Muscle of leg (tissue), 11 donors: Measurements from ENCODE around the gene CPXM1. TPM values are rescaled to one million over a fixed set of nuclear protein-coding genes. Genes with fewer than 3 reads are reported as not detected.
"Not testable (repeated sequence)": the region's sequence is repeated elsewhere in the genome, so short reads cannot be mapped to it uniquely, and the experiment has no call there.

Source experiments
- DNase-seq: peaks from one replicate; pipeline ENCODE4 v3.0.0; 2013
- H3K27ac ChIP-seq: one replicate; pipeline ENCODE4 v1.5.1; 2013; ENCODE audit warnings: mild to moderate bottlenecking, low read length, control low read depth
- H3K27me3 ChIP-seq: one replicate; pipeline ENCODE4 v1.6.1; 2013; ENCODE audit warnings: low read length; ENCODE audit not compliant: control insufficient read depth, insufficient read depth
- H3K36me3 ChIP-seq: one replicate; pipeline ENCODE4 v1.6.1; 2013; ENCODE audit warnings: low read length; ENCODE audit not compliant: control insufficient read depth, insufficient read depth
- H3K4me1 ChIP-seq: one replicate; pipeline ENCODE4 v1.6.1; 2013; ENCODE audit warnings: low read length; ENCODE audit not compliant: control insufficient read depth, insufficient read depth
- H3K4me3 ChIP-seq: one replicate; pipeline ENCODE4 v1.5.1; 2013; ENCODE audit warnings: low read length, control low read depth
- H3K9me3 ChIP-seq: replicated peaks from 2 replicates; pipeline ENCODE4 v1.6.1; 2013; ENCODE audit warnings: low read depth, low read length; ENCODE audit not compliant: control insufficient read depth
- WGBS: methylation state at CpG from one replicate; pipeline ENCODE4 v1.1.5; 2013; ENCODE audit warnings: missing lambda C conversion rate; ENCODE audit not compliant: insufficient coverage; 5-methylcytosine and 5-hydroxymethylcytosine counted together
- polyA plus RNA-seq, 8 donors: library from polyadenylated mRNA; unstranded; fragments of 120-200 nt; gene quantifications; one replicate each; pipeline versions ENCODE4 v1.2.1 to v1.2.3, GENCODE V29; 2013; ENCODE audit warnings: inconsistent platforms in 1 of 8, low replicate concordance in 1 of 8; ENCODE audit not compliant: insufficient read length in 8 of 8, insufficient read depth in 1 of 8
- total RNA-seq: library from RNA; stranded (reverse); fragments of 120-200 nt; gene quantifications from one replicate; pipeline ENCODE4 v1.2.4, GENCODE V29; 2013

CPXM1 gene
- total and polyA plus RNA-seq, 9 donors: 41.5 to 83.9 (median 61.4) TPM

DNA sequence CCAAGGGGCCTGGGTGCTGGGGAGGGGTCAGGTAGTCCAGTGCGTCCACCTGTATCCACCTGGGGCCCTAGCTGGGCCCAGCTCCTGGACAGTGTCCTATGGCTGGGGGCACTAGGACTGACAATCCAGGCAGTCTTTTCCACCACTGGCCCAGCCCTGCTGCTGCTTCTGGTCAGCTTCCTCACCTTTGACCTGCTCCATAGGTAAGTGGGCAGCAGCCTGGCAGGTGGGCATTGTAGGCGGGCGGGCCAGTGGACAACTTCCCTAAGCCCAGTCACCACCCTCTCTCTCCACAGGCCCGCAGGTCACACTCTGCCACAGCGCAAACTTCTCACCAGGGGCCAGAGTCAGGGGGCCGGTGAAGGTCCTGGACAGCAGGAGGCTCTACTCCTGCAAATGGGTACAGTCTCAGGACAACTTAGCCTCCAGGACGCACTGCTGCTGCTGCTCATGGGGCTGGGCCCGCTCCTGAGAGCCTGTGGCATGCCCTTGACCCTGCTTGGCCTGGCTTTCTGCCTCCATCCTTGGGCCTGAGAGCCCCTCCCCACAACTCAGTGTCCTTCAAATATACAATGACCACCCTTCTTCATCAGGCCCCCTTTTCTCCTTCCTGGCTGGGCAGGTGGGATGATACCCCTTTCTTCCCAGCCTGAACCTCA is 14.9 kb upstream of the CPXM1 start:
- DNase-seq: no peak
- Histone ChIP-seq H3K27me3 (peaks cover 13% of the 10 kb centered on the region), H3K9me3 (peaks cover 5% of the 10 kb centered on the region), H3K4me3 (no peak overlapping the region), H3K27ac (no peak overlapping the region), H3K4me1 (peaks cover 13% of the 10 kb centered on the region), H3K36me3 (no peaks in the 10 kb centered on the region)
- WGBS: 82% methylated on average over 7 of the region's 8 CpGs

DNA sequence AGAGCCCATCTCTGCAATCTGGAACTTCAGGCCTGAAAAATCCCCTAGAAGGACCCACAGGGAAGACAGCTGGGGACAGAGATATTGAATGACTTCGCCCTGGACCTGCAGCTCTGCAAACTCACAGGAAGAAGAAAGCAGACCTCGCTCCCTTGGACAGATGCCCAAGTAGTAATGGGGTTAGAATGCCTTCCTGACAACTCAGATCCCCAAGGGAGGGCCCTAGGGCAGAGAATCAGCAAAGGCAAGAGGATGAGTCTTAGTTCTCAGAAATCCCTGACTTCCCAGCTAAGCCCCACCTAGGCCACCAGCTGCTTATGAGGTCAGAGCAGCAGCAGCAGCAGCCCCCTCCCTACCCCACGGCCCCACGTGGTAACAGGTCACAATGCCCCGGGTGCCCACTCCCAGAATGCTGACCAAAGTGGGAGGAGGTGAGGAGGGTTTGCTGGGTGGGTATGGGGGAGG is 14.2 kb upstream of the CPXM1 start, which contains the start of gene C20orf141:
C20orf141 (plus strand) TSS at position 401 of the 465 bp plus-strand sequence. CDS start 198 bp downstream, outside the sequence.
- DNase-seq: peak; percentile 67
- Histone ChIP-seq H3K9me3 (peaks cover 5% of the 10 kb centered on the region), H3K36me3 (no peaks in the 10 kb centered on the region), H3K4me1 (peaks cover 11% of the 10 kb centered on the region), H3K4me3 (no peak within 1 kb of the TSS), H3K27ac (no peak within 1 kb of the TSS), H3K27me3 (peaks cover 12% of the 10 kb centered on the region)
- 33% methylated on average over 1 of the region's 5 CpGs for WGBS

DNA sequence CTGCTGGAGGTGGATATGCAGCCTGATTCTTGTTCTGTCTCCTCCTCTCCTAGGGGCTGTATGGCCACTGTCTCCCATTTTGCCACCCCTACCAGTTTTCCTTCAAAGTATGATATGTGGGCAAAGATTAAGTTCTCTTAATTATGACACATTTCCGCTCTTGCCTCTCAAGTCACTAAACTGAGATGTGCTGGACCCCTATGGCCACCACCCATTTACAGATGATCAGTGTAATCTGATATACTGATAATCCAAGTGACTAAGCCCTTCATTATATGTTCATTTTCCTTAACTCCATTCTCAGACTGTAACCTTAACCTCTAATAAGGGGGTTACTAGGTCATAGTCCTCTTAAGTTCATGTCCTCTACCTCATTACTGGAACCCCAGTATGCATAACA is 13.6 kb upstream of the CPXM1 start:
- WGBS: no CpG with 5 or more reads among the region's 1 CpG
- Histone ChIP-seq H3K27me3 (peaks cover 12% of the 10 kb centered on the region), H3K36me3 (no peaks in the 10 kb centered on the region), H3K4me1 (peaks cover 11% of the 10 kb centered on the region), H3K27ac (no peak overlapping the region), H3K9me3 (peaks cover 5% of the 10 kb centered on the region), H3K4me3 (no peak overlapping the region)
- DNase-seq: no peak

DNA sequence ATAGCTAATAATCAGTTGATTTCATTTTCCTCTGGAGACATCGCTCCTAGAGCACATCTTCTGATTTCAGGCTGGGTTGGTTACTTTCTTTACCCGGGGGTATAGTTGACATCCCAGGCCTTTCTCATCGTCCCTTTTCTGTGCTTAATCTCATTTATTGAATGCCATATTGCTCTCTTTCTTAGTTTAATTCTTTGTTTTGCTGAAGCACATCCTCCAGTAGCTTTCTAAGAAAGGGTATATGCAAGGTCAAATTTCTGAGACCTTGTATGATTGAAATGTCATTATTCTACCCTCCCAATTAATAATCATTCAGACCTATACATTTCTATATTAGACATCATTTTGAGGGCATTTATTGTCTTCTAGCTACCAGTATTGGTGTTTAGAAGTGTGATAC is 11.8 kb upstream of the CPXM1 start:
- Histone ChIP-seq H3K27ac (no peak overlapping the region), H3K36me3 (no peaks in the 10 kb centered on the region), H3K27me3 (peaks cover 18% of the 10 kb centered on the region), H3K4me1 (peaks cover 11% of the 10 kb centered on the region), H3K9me3 (peaks cover 5% of the 10 kb centered on the region), H3K4me3 (no peak overlapping the region)
- no peak for DNase-seq
- WGBS: 100% methylated on average over 1 of the region's 3 CpGs

DNA sequence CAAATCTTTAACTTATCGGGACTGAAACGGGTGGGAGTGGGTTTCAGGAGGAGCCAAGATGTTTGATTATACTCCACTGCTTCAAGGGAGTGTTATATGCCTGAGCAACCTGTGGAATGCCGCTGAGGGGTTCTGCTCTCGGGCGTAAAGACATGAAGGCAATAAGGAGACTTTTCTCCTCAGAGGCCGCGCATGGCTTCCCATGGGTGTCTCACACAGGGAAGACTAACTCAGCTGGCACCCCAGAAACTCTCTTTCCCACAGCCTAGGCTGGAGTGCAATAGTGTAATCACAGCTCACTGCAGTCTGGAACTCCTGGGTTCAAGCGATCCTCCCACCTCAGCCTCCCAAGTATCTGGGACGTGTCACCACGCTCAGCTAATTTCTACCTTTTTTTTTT is 9.3 kb upstream of the CPXM1 start:
- H3K4me1 ChIP-seq: peaks cover 8% of the 10 kb centered on the region
- H3K4me3 ChIP-seq: no peak overlapping the region
- no peak for DNase-seq
- no peaks in the 10 kb centered on the region for H3K36me3 ChIP-seq
- peaks cover 43% of the 10 kb centered on the region for H3K27me3 ChIP-seq
- peaks cover 5% of the 10 kb centered on the region for H3K9me3 ChIP-seq
- H3K27ac ChIP-seq: no peak overlapping the region
- WGBS: 100% methylated on average over 2 of the region's 10 CpGs

DNA sequence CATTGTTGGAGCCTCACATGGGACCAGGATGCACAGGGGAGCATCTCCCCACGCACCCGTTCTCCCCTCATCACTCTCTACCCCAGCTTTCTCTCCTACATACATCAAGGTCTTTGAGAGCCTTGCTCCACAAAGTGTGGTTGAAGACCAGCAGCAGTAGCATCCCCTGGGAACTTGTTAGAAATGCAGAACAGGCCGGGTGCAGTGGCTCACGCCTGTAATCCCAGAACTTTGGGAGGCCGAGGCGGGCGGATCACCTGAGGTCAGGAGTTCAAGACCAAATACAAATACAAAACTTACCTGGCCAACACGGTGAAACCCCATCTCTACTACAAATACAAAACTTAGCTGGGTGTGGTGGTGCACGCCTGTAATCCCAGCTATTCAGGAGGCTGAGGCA is 7.5 kb upstream of the CPXM1 start:
- 40% methylated on average over 2 of the region's 9 CpGs for WGBS

DNA sequence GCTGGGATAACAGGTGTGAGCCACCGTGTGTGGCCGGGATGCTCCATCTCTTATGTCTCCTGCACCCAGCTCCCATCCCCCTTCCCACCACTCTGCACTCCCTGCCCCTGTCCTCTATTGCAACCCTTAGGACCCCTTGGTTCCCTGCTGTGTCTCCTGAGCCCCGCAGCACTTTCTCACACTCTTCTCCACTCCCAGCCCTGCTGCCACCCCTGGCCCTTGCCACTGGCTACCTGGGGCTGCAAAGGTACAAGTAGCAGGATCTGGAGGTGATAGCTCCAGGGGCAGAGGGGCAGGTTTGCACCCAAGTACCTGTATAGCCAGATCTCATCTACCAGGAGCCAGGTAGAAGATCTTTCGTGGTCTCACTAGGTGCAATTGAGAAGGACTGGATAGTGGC is 6.6 kb upstream of the CPXM1 start:
- Histone ChIP-seq H3K4me1 (peaks cover 6% of the 10 kb centered on the region), H3K27ac (no peak overlapping the region), H3K4me3 (no peak overlapping the region), H3K9me3 (no peaks in the 10 kb centered on the region), H3K27me3 (peaks cover 64% of the 10 kb centered on the region), H3K36me3 (no peaks in the 10 kb centered on the region)
- WGBS: 88% methylated on average over 3 of the region's 4 CpGs
- no peak for DNase-seq

More for the DNA sequence above, 7.5 kb upstream of the CPXM1 start:
- H3K27ac ChIP-seq, H3K4me1 ChIP-seq, DNase-seq, H3K9me3 ChIP-seq, H3K36me3 ChIP-seq, H3K4me3 ChIP-seq: not testable (repeated sequence)
- peaks cover 61% of the 10 kb centered on the region for H3K27me3 ChIP-seq

DNA sequence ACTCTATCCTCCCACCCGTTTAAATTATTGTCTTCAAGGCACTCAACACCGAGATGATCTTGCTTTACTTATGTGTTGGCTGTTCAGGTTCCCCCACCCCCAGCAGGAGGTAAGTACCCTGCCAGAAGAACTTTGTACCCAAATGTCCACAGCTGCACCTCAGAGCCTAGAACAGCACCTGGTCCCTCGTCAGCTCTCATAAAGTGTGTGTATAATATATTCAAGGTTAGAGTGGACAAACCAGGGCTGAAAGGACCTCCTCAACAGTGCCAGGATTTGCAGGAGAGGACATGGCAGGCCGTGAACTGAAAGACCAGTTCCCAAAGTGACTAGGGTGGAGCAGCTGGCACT is 5.9 kb upstream of the CPXM1 start:
- H3K9me3 ChIP-seq: no peaks in the 10 kb centered on the region
- peaks cover 70% of the 10 kb centered on the region for H3K27me3 ChIP-seq
- WGBS: 7% methylated on average over 3 of the region's 4 CpGs

DNA sequence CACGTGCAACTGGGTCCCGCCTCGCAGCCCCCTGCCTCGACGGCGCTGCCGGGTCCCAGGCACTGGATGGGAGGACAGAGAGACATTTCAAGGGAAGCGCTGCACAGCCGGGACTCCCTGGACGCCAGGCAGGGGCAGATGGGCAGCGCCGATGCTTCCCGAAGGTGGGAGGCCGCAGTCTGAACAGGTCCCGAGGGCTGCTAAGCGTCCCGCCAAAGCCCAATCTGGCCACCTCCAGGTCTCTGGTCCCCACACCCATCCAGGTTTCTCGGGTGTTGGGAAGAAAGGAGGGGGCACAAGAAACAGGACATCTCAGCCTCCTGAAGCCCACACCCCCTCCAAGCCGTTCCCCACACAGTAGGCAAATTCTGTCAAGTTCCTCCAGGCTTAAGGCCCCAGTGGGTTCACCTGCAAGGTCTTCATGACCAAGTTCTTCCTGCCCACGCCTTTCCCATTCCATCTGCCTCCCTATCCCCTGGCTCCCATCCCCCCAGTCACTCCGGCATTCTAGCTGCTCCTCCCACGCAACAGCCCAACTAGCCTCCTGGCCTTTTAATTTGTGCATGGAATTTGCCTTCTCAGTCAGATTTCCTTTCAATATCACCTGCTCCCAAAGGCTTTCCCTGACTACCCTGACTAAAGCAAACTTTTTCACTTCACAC is 5.4 kb upstream of the CPXM1 start:
- 7% methylated on average over 19 of the region's 22 CpGs for WGBS
- H3K9me3 ChIP-seq: no peaks in the 10 kb centered on the region
- no peak overlapping the region for H3K27ac ChIP-seq
- H3K27me3 ChIP-seq: peaks cover 75% of the 10 kb centered on the region
- H3K4me1 ChIP-seq: peaks cover 14% of the 10 kb centered on the region
- no peak overlapping the region for H3K4me3 ChIP-seq
- no peak for DNase-seq
- no peaks in the 10 kb centered on the region for H3K36me3 ChIP-seq

More for the DNA sequence above, 5.9 kb upstream of the CPXM1 start:
- Histone ChIP-seq H3K27ac (no peak overlapping the region), H3K4me3 (no peak overlapping the region), H3K36me3 (no peaks in the 10 kb centered on the region), H3K4me1 (peaks cover 9% of the 10 kb centered on the region)
- DNase-seq: no peak

DNA sequence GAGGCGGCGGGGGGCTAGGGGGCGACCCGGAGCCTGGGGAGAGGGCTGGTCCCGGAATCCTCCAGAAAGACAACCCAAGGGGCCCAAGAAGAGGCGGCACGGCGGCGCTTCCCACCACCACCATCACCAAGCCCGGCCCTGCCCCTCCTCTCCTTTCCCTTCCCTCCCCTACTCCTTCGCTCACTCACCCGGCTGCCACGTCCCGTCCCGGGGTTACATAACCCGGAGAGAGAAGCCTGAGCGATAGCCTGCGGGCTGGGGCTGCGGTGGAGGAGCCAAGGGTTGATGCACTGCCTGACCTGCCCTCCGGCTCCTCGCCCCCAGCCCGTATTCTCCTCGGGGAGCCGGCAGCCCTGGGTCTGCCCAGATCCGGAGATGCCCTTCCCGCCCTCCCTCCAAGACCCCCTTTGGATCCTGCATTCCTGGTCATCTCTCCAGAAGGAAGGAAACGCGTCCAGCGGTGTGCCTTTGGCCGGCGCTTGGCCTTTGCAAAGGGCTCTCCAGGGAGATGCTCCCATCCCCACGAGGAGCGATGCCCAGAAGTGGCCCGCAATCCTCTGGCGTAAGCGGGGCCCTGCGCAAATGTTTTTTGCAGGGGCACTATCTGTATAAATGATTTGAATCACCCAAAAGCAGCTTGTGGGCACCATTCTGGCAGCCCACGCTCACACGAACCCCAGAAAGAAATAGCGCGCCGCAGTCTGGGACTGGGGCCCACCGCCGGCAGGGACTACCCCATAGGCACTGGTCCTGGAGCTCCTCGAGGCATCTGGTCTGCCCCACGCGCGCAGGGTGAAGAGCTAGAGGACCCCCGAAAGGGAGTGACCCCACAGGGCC is 4.6 kb upstream of the CPXM1 start:
- no peak for DNase-seq
- 4% methylated on average over 41 of the region's 49 CpGs for WGBS
- Histone ChIP-seq H3K4me3 (no peak overlapping the region), H3K9me3 (no peaks in the 10 kb centered on the region), H3K36me3 (no peaks in the 10 kb centered on the region), H3K27ac (no peak overlapping the region), H3K4me1 (peaks cover 16% of the 10 kb centered on the region), H3K27me3 (peaks cover 77% of the 10 kb centered on the region)
